Cardiac muscle cell (in vitro differentiated cells and primary cell): Measurements from ENCODE around the gene SGMS1. TPM values are rescaled to one million over a fixed set of nuclear protein-coding genes. Genes with fewer than 3 reads are reported as not detected.
"Not testable (repeated sequence)": the region's sequence is repeated elsewhere in the genome, so short reads cannot be mapped to it uniquely, and the experiment has no call there.

Source experiments
- DNase-seq, 2 donors: peaks; one replicate each; pipeline versions ENCODE4 v3.0.0 to v3.0.0-alpha.2; 2010 to 2017; ENCODE audit warnings: low read depth in 1 of 2, low spot score in 1 of 2
- H3K27ac ChIP-seq: fragments of 200-600 bp; sonication (generic); 2 replicates; pipeline ENCODE4 v1.5.1; 2016
- H3K27me3 ChIP-seq: fragments of 200-600 bp; sonication (generic); 2 replicates; pipeline ENCODE4 v1.6.0; 2016; ENCODE audit warnings: control low read depth
- H3K36me3 ChIP-seq: fragments of 200-600 bp; sonication (generic); 2 replicates; pipeline ENCODE4 v1.5.1; 2016; ENCODE audit warnings: control low read depth
- H3K4me1 ChIP-seq: fragments of 200-600 bp; sonication (generic); 2 replicates; pipeline ENCODE4 v1.8.1; 2017; ENCODE audit warnings: low read depth, mild to moderate bottlenecking, mixed run types
- H3K4me3 ChIP-seq: fragments of 200-600 bp; sonication (generic); 2 replicates; pipeline ENCODE4 v1.5.1; 2016; ENCODE audit warnings: mild to moderate bottlenecking
- H3K9me3 ChIP-seq: fragments of 200-600 bp; sonication (generic); 2 replicates; pipeline ENCODE4 v1.5.1; 2017; ENCODE audit warnings: low read depth, mild to moderate bottlenecking, control low read depth
- CTCF ChIP-seq: IDR thresholded peaks from 2 replicates; pipeline ENCODE4 v1.5.1; 2012; ENCODE audit warnings: low read depth, mild to moderate bottlenecking, low read length
- polyA plus RNA-seq: library from polyadenylated mRNA; unstranded; fragments of >200 nt; fragmentation: Nextera tagmentation; extraction: Ambion mirVana; gene quantifications from 2 replicates; pipeline ENCODE4 v1.2.1, GENCODE V29; 2016
- total RNA-seq: library from RNA; depleted of rRNA; stranded (reverse); fragments of >200 nt; gene quantifications from 2 replicates; pipeline ENCODE4 v1.2.3, GENCODE V29; 2016

Gene SGMS1
- total RNA-seq (23.0 and 41.6 TPM in 2 replicates), polyA plus RNA-seq (12.1 and 29.1 TPM in 2 replicates)

GRCh38 chr10:50623663-50624412 lies at the start of gene SGMS1:
TSS of gene SGMS1 (minus strand) at chr10:50623956. CDS start at chr10:50344114, 279,842 bp downstream.
- H3K4me1 ChIP-seq: peaks cover 7% of the 10 kb centered on the region
- H3K36me3 ChIP-seq: no peaks in the 10 kb centered on the region
- peak within 1 kb of the TSS; percentile 89 for H3K4me3 ChIP-seq
- no peaks in the 10 kb centered on the region for H3K27me3 ChIP-seq
- DNase-seq: peak; percentile 92 to 93
- H3K27ac ChIP-seq: peak within 1 kb of the TSS; percentile 96
- no peaks in the 10 kb centered on the region for H3K9me3 ChIP-seq
- TF ChIP-seq CTCF: no peak

GRCh38 chr10:50672152-50672551 lies 48.4 kb upstream of the SGMS1 start:
- H3K36me3 ChIP-seq, DNase-seq, H3K9me3 ChIP-seq: not testable (repeated sequence)

GRCh38 chr10:50671645-50672044 lies 47.9 kb upstream of the SGMS1 start:
- not testable (repeated sequence) for H3K27ac ChIP-seq, H3K36me3 ChIP-seq, H3K4me1 ChIP-seq, H3K9me3 ChIP-seq, DNase-seq, H3K27me3 ChIP-seq, H3K4me3 ChIP-seq

More at GRCh38 chr10:50672152-50672551, 48.4 kb upstream of the SGMS1 start:
- not testable (repeated sequence) for H3K27me3 ChIP-seq, H3K27ac ChIP-seq, H3K4me3 ChIP-seq, H3K4me1 ChIP-seq

- H3K9me3 ChIP-seq, H3K27ac ChIP-seq, DNase-seq, H3K36me3 ChIP-seq, H3K4me3 ChIP-seq, H3K27me3 ChIP-seq, H3K4me1 ChIP-seq: not testable (repeated sequence)
Measured at GRCh38 chr10:50669957-50670356, 46.2 kb upstream of the SGMS1 start.

- H3K4me1 ChIP-seq, H3K27me3 ChIP-seq, DNase-seq, H3K9me3 ChIP-seq, H3K4me3 ChIP-seq, H3K27ac ChIP-seq, H3K36me3 ChIP-seq: not testable (repeated sequence)
Measured at GRCh38 chr10:50667353-50667752, 43.6 kb upstream of the SGMS1 start.

GRCh38 chr10:50662420-50662819 lies 38.7 kb upstream of the SGMS1 start:
- H3K36me3 ChIP-seq, H3K9me3 ChIP-seq, DNase-seq, H3K4me1 ChIP-seq, H3K4me3 ChIP-seq, H3K27ac ChIP-seq, H3K27me3 ChIP-seq: not testable (repeated sequence)

GRCh38 chr10:50661563-50661962 lies 37.8 kb upstream of the SGMS1 start:
- H3K36me3 ChIP-seq, H3K27me3 ChIP-seq, H3K4me3 ChIP-seq, DNase-seq, H3K27ac ChIP-seq, H3K9me3 ChIP-seq, H3K4me1 ChIP-seq: not testable (repeated sequence)

- not testable (repeated sequence) for H3K9me3 ChIP-seq, H3K27ac ChIP-seq, H3K4me3 ChIP-seq, H3K27me3 ChIP-seq, H3K4me1 ChIP-seq, H3K36me3 ChIP-seq
- TF ChIP-seq CTCF: peak; percentile 49
- DNase-seq: peak in 1 of 2 donors; percentile 58
Measured at GRCh38 chr10:50659865-50660730, 36.3 kb upstream of the SGMS1 start.

GRCh38 chr10:50659016-50659864 lies 35.5 kb upstream of the SGMS1 start:
- not testable (repeated sequence) for DNase-seq, H3K36me3 ChIP-seq, H3K4me1 ChIP-seq, H3K4me3 ChIP-seq, H3K9me3 ChIP-seq, H3K27me3 ChIP-seq, H3K27ac ChIP-seq
